Measurements from ENCODE around the gene SDC3.
"Not testable (repeated sequence)": the region's sequence is repeated elsewhere in the genome, so short reads cannot be mapped to it uniquely, and the experiment has no call there.

The SDC3 gene

GRCh38 chr1:30908696-30909364 lies at the start of gene SDC3:
TSS of gene SDC3 (minus strand) at chr1:30908758. CDS start at chr1:30908586, 172 bp downstream.
- no peak for DNase-seq (ENCODE audit: low read depth in 4 of 4, low spot score in 1 of 4)

GRCh38 chr1:30957560-30958222 lies 49.1 kb upstream of the SDC3 start:
- no peak for DNase-seq (ENCODE audit: low read depth in 4 of 4, low spot score in 1 of 4)

GRCh38 chr1:30955448-30956015 lies 47.0 kb upstream of the SDC3 start:
- no peak for DNase-seq (ENCODE audit: low read depth in 4 of 4, low spot score in 1 of 4)

- DNase-seq (ENCODE audit: low read depth in 4 of 4, low spot score in 1 of 4): no peak
These were observed 45.1 kb upstream of the SDC3 start for GRCh38 chr1:30953685-30954084.

- DNase-seq (ENCODE audit: low read depth in 4 of 4, low spot score in 1 of 4): no peak
These were observed 43.5 kb upstream of the SDC3 start for GRCh38 chr1:30952098-30952497.

GRCh38 chr1:30950700-30951099 lies 42.1 kb upstream of the SDC3 start:
- DNase-seq (ENCODE audit: low read depth in 4 of 4, low spot score in 1 of 4): no peak

- DNase-seq (ENCODE audit: low read depth in 4 of 4, low spot score in 1 of 4): no peak
These were observed 41.5 kb upstream of the SDC3 start for GRCh38 chr1:30950053-30950452.

GRCh38 chr1:30949487-30949838 lies 40.9 kb upstream of the SDC3 start:
- not testable (repeated sequence) for DNase-seq (ENCODE audit: low read depth in 4 of 4, low spot score in 1 of 4)

GRCh38 chr1:30948813-30949486 lies 40.4 kb upstream of the SDC3 start:
- DNase-seq (ENCODE audit: low read depth in 4 of 4, low spot score in 1 of 4): not testable (repeated sequence)

GRCh38 chr1:30948278-30948677 lies 39.7 kb upstream of the SDC3 start:
- no peak for DNase-seq (ENCODE audit: low read depth in 4 of 4, low spot score in 1 of 4)

- DNase-seq (ENCODE audit: low read depth in 4 of 4, low spot score in 1 of 4): no peak
These were observed 38.7 kb upstream of the SDC3 start for GRCh38 chr1:30947212-30947611.

GRCh38 chr1:30942326-30942963 lies 33.9 kb upstream of the SDC3 start:
- DNase-seq (ENCODE audit: low read depth in 4 of 4, low spot score in 1 of 4): no peak

GRCh38 chr1:30940541-30940940 lies 32.0 kb upstream of the SDC3 start:
- no peak for DNase-seq (ENCODE audit: low read depth in 4 of 4, low spot score in 1 of 4)

GRCh38 chr1:30936541-30937171 lies 28.1 kb upstream of the SDC3 start:
- no peak for DNase-seq (ENCODE audit: low read depth in 4 of 4, low spot score in 1 of 4)

GRCh38 chr1:30935758-30936157 lies 27.2 kb upstream of the SDC3 start:
- DNase-seq (ENCODE audit: low read depth in 4 of 4, low spot score in 1 of 4): not testable (repeated sequence)

GRCh38 chr1:30934613-30935012 lies 26.1 kb upstream of the SDC3 start:
- DNase-seq (ENCODE audit: low read depth in 4 of 4, low spot score in 1 of 4): no peak

GRCh38 chr1:30933874-30934252 lies 25.3 kb upstream of the SDC3 start:
- no peak for DNase-seq (ENCODE audit: low read depth in 4 of 4, low spot score in 1 of 4)

- DNase-seq (ENCODE audit: low read depth in 4 of 4, low spot score in 1 of 4): no peak
These were observed 22.1 kb upstream of the SDC3 start for GRCh38 chr1:30930631-30931173.

- no peak for DNase-seq (ENCODE audit: low read depth in 4 of 4, low spot score in 1 of 4)
These were observed 21.5 kb upstream of the SDC3 start for GRCh38 chr1:30929944-30930525.

GRCh38 chr1:30929135-30929889 lies 20.8 kb upstream of the SDC3 start:
- peak; percentile 16 to 26 (median 24) for DNase-seq (ENCODE audit: low read depth in 4 of 4, low spot score in 1 of 4)
